Measurements from ENCODE around the gene HES1.

Gene HES1

DNA sequence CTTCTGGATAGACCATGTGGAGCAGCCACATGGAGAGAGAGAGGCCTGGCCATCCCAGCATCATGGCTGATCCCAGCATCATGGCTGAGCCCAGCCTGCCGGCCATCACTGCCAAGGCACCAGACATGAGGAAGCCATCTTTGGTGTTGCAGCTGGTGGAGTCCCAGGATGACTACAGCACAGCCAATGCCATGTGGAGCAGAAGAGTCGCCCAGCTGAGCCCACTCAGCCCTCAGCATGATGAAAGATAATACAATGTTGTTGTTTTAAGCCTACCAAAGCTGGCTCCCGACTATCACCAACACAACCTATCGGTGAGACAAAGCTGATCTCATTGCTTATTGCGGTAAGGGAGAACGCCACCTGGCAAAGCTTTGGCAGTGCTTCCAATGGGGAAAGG lies 18.4 kb downstream of the HES1 start:
- Mint-ChIP-seq H3K4me3 (no peak overlapping the region), H3K27me3 (ENCODE audit: low read depth) (peaks cover 44% of the 10 kb centered on the region), H3K4me1 (ENCODE audit: low read depth) (peaks cover 3% of the 10 kb centered on the region), H3K9me3 (peaks cover 16% of the 10 kb centered on the region), H3K27ac (no peak overlapping the region), H3K36me3 (ENCODE audit: low read depth) (peaks cover 8% of the 10 kb centered on the region)

- H3K4me3 Mint-ChIP-seq, result no peak overlapping the region
- H3K27me3 Mint-ChIP-seq (ENCODE audit: low read depth), result peaks cover 48% of the 10 kb centered on the region
- H3K4me1 Mint-ChIP-seq (ENCODE audit: low read depth), result peaks cover 3% of the 10 kb centered on the region
- H3K9me3 Mint-ChIP-seq, result peaks cover 16% of the 10 kb centered on the region
- H3K27ac Mint-ChIP-seq, result no peak overlapping the region
- peaks cover 8% of the 10 kb centered on the region for H3K36me3 Mint-ChIP-seq (ENCODE audit: low read depth)
Observed at GRCh38 chr3:194156095-194156494, 20.1 kb downstream of the HES1 start.

GRCh38 chr3:194158942-194159439 lies 23.0 kb downstream of the HES1 start:
- Mint-ChIP-seq H3K27me3 (ENCODE audit: low read depth) (peaks cover 57% of the 10 kb centered on the region), H3K4me3 (no peak overlapping the region), H3K9me3 (peaks cover 13% of the 10 kb centered on the region), H3K36me3 (ENCODE audit: low read depth) (peaks cover 4% of the 10 kb centered on the region), H3K4me1 (ENCODE audit: low read depth) (peaks cover 5% of the 10 kb centered on the region), H3K27ac (no peak overlapping the region)

- Mint-ChIP-seq H3K27me3 (ENCODE audit: low read depth) (peaks cover 57% of the 10 kb centered on the region), H3K36me3 (ENCODE audit: low read depth) (no peaks in the 10 kb centered on the region), H3K4me1 (ENCODE audit: low read depth) (peaks cover 5% of the 10 kb centered on the region), H3K4me3 (no peak overlapping the region), H3K9me3 (peaks cover 1% of the 10 kb centered on the region), H3K27ac (no peak overlapping the region)
Observed at GRCh38 chr3:194160158-194160557, 24.2 kb downstream of the HES1 start.

- Mint-ChIP-seq H3K4me1 (ENCODE audit: low read depth) (peaks cover 9% of the 10 kb centered on the region), H3K36me3 (ENCODE audit: low read depth) (no peaks in the 10 kb centered on the region), H3K4me3 (no peak overlapping the region), H3K9me3 (no peaks in the 10 kb centered on the region), H3K27ac (no peak overlapping the region), H3K27me3 (ENCODE audit: low read depth) (peaks cover 69% of the 10 kb centered on the region)
Observed at GRCh38 chr3:194161131-194162045, 25.4 kb downstream of the HES1 start.

DNA sequence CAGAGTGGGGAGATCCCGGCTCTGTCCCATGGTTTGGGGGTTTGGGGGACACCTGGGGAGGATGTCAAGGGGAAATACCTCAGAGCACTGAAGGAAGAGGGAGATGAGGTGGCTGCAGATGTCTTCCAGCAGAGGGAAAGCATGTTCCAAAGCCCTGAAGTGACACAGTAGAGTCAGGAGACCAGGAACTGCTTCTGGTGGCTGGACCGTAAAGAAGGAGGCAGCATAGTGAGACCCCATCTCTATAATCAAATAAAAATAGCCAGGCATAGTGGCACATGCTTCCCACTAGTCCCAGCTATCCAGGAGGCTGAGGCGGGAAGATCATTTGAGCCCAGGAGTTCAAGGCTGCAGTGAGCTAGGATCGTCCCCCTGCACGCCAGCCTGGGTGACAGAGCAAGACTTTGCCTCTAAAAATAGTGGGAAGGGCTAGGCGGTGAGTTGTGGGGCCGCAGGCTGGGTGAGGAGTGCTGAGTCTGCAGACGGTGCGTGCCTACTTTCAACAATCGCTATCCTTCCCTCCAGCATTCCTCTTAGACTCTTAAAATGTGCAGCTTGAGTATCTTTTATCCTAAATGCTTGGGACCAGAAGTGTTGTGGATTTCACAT lies 26.2 kb downstream of the HES1 start:
- Mint-ChIP-seq H3K27me3 (ENCODE audit: low read depth) (peaks cover 71% of the 10 kb centered on the region), H3K27ac (no peak overlapping the region), H3K36me3 (ENCODE audit: low read depth) (no peaks in the 10 kb centered on the region), H3K4me1 (ENCODE audit: low read depth) (peaks cover 9% of the 10 kb centered on the region), H3K9me3 (no peaks in the 10 kb centered on the region), H3K4me3 (no peak overlapping the region)

- Mint-ChIP-seq H3K9me3 (no peaks in the 10 kb centered on the region), H3K4me3 (no peak overlapping the region), H3K27me3 (ENCODE audit: low read depth) (peaks cover 73% of the 10 kb centered on the region), H3K36me3 (ENCODE audit: low read depth) (peaks cover 3% of the 10 kb centered on the region), H3K27ac (no peak overlapping the region), H3K4me1 (ENCODE audit: low read depth) (peaks cover 13% of the 10 kb centered on the region)
Observed at GRCh38 chr3:194162817-194163584, 27.1 kb downstream of the HES1 start.

GRCh38 chr3:194163697-194164096 lies 27.7 kb downstream of the HES1 start:
- peaks cover 14% of the 10 kb centered on the region for H3K4me1 Mint-ChIP-seq (ENCODE audit: low read depth)
- peaks cover 77% of the 10 kb centered on the region for H3K27me3 Mint-ChIP-seq (ENCODE audit: low read depth)
- H3K4me3 Mint-ChIP-seq, result no peak overlapping the region
- peaks cover 3% of the 10 kb centered on the region for H3K36me3 Mint-ChIP-seq (ENCODE audit: low read depth)
- H3K9me3 Mint-ChIP-seq, result no peaks in the 10 kb centered on the region
- no peak overlapping the region for H3K27ac Mint-ChIP-seq

DNA sequence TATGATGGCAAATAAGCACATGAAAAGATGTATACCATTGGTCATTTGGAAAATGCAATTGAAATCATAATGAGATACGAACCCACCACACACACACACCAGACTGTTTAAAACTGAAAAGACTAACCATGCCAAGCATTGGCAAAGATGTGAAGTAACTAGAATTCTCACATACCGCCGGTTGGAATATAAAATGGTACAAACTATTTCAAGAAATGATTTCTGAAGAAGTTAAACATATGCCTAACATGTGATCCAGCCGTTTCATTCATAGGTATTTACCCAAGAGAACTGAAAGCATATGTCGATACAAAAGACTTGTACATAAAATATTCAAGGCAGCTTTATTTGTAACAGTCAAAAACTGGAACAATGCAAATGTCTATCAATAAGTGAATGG lies 28.9 kb downstream of the HES1 start:
- Mint-ChIP-seq H3K27ac (no peak overlapping the region), H3K4me3 (no peak overlapping the region), H3K9me3 (no peaks in the 10 kb centered on the region), H3K36me3 (ENCODE audit: low read depth) (peaks cover 3% of the 10 kb centered on the region), H3K4me1 (ENCODE audit: low read depth) (peaks cover 17% of the 10 kb centered on the region), H3K27me3 (ENCODE audit: low read depth) (peaks cover 88% of the 10 kb centered on the region)

GRCh38 chr3:194165271-194166018 lies 29.5 kb downstream of the HES1 start:
- H3K9me3 Mint-ChIP-seq, result no peaks in the 10 kb centered on the region
- H3K27me3 Mint-ChIP-seq (ENCODE audit: low read depth), result peaks cover 89% of the 10 kb centered on the region
- peaks cover 17% of the 10 kb centered on the region for H3K4me1 Mint-ChIP-seq (ENCODE audit: low read depth)
- H3K36me3 Mint-ChIP-seq (ENCODE audit: low read depth), result peaks cover 3% of the 10 kb centered on the region
- H3K4me3 Mint-ChIP-seq, result no peak overlapping the region
- H3K27ac Mint-ChIP-seq, result no peak overlapping the region

GRCh38 chr3:194166682-194167479 lies 30.9 kb downstream of the HES1 start:
- peaks cover 3% of the 10 kb centered on the region for H3K36me3 Mint-ChIP-seq (ENCODE audit: low read depth)

DNA sequence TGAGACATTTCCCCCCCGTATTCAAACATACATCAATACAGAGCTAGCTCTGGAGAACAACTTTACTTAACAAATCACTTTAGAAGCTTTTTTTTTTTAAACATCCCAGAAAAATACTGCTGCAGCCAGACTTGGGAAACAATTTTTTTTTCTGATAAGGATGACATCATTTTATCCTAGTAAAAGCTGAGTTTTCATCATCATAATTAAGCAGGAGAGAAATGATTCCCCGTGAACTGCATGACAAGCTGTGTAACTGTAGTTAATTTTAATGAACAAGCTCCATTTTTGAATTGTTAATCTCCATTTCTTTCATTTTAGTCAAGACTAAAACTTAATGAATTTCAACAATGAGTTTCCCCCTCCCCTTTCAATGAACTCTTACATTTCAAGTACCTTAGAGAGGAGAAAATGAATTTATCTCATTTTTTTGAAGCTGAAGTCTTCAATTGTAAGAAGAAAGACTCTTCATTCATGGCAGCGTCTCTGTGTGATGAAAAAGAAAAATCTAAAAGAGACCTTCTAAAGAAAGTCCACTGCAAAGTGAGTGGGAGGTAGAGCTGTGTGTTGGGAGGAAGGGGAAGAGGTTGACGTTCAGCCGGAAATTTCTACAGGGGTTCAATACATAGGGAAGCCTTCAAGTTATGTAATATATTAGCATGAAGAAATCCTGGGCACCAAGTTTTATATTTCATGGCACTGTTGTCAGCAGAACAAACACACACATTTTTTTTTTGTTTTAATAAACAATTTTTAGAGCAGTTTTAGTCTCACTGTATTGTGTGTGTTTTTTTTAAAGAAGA lies 31.7 kb downstream of the HES1 start:
- Mint-ChIP-seq H3K4me1 (ENCODE audit: low read depth) (peaks cover 13% of the 10 kb centered on the region), H3K36me3 (ENCODE audit: low read depth) (peaks cover 4% of the 10 kb centered on the region), H3K4me3 (no peak overlapping the region), H3K9me3 (no peaks in the 10 kb centered on the region), H3K27ac (no peak overlapping the region), H3K27me3 (ENCODE audit: low read depth) (peaks cover 71% of the 10 kb centered on the region)

More at GRCh38 chr3:194166682-194167479, 30.9 kb downstream of the HES1 start:
- Mint-ChIP-seq H3K27ac (no peak overlapping the region), H3K27me3 (ENCODE audit: low read depth) (peaks cover 79% of the 10 kb centered on the region), H3K4me3 (no peak overlapping the region), H3K4me1 (ENCODE audit: low read depth) (peaks cover 13% of the 10 kb centered on the region), H3K9me3 (no peaks in the 10 kb centered on the region)

DNA sequence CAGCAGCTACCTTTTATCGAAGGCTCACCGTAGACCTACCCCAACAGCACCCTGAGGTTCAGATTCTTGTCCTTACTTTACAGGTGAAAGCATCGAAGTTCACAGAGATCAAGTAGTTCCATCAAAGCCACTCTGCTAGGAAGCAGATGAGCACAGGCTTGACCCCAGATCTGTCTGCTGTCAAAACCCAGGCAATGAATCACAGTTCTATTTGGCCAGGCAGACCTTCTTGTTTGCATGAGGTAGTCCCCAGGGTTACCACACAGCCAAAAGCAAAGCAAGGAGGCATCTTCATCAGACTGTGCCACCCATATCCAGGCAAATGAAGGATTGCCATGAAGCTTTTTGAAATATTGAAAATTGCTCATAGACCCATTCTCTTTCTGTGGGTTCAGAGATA lies 33.0 kb downstream of the HES1 start:
- no peaks in the 10 kb centered on the region for H3K9me3 Mint-ChIP-seq

More for the DNA sequence above, 33.0 kb downstream of the HES1 start:
- Mint-ChIP-seq H3K4me3 (no peak overlapping the region), H3K27ac (no peak overlapping the region), H3K36me3 (ENCODE audit: low read depth) (peaks cover 5% of the 10 kb centered on the region), H3K4me1 (ENCODE audit: low read depth) (peaks cover 13% of the 10 kb centered on the region), H3K27me3 (ENCODE audit: low read depth) (peaks cover 59% of the 10 kb centered on the region)
